ENCODE data around the gene RASL11B. TPM values are rescaled to one million over a fixed set of nuclear protein-coding genes. Genes with fewer than 3 reads are reported as not detected.

RASL11B gene
- total RNA-seq, 1 donor from 2014 or later: 4.1 TPM

DNA sequence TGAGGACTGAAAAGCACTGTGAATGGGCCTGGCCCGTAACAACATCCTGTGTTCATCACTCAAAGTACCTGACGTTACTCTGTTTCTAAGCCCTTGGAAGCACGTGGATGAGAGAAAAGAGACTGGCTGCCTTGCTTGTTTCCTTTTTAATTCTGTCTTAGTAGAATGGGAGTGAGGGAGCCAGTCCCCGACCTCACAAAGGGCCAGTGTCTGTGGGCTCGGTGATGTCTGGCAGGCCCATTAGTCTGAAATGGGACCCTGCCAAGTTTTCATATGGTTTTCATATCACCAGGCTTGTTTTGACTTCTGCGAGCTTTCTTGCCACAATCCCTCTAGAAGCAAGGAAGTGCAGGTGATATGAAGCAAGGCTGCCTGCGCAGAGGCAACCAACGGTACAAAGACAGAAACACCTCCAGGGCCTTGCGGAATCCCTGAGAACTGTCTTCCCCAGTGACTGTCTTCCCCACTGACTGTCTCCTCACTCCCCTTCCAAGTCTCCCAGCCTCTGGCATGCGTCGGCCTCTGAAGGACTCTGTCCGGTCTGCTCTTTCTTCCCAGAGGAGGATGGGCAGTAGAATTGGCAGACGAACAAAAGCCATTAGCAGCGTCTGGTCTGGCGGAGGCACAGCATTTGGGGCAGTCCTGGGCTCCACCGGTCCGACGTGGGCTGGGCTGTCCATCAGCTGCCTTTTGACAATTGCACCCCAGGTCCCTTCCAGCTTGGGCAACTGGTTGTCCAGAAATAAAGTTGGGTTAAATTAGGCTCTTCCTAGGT is 20.2 kb upstream of the RASL11B start:
- DNase-seq: peak; percentile 49
- intact Hi-C loops (cut with micrococcal nuclease): no loop called here
- ATAC-seq: peak; percentile 61

DNA sequence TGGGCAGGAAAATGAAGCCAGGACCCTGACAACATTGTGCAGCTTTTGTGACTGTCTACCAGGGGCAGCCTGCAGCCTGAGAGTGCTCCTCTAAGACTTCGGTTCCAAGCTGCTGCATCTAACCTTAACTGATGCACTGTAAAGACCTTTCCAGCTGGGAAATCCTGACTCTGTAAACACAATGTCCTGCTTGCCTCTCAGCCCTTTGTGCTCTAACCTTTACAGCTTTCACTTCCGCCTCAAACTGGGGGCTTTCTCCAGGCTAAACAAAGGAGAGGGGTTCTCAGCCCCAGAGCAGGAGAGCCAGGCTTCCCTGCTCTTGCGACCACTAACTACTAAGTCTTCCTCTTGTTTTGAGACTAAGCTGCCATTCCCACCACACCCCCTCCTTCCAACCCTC is 19.3 kb upstream of the RASL11B start:
- intact Hi-C loops (cut with micrococcal nuclease): no loop called here
- ATAC-seq: no peak
- no peak for DNase-seq

DNA sequence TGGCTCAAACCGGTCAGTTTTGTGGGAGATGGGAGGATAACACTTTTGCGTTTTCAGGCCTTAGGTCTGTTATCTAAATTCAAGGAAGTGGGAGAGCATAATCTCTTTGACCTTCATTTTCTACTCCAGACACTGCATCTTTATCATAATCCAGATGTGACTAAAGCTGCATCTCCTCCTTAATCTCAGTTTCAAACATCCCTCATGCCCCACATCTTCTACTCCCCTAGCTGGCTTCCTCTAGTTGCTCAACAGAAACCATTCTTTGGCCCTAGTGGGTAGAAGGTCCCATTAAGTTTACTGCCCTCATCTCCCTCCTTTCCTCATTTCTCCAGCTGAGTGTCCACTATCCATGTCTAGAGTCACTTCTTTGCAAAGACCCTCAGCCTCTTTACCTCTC is 18.8 kb upstream of the RASL11B start:
- intact Hi-C loops (cut with micrococcal nuclease): no loop called here
- ATAC-seq (no peak), DNase-seq (no peak)

DNA sequence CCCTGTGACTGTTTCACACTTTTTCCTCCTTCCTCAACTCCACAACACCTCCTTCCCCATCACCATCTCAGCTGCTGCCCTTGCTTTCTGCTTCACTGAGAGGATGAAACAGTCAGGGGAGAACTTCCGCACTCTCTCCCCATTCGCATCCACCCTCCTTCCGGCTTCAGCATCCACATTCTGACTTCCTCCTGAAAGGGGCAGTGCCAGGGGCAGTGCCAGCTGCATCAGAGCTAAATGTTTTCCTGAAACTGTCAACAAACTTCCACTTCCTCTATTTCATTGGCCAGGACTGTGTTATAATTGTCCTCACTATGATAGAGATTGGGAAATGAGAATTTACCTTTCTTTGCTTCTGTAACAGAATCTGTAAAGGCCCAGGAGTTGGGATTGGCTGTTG is 18.2 kb upstream of the RASL11B start:
- intact Hi-C loops (cut with micrococcal nuclease): no loop called here
- peak; percentile 48 for DNase-seq
- ATAC-seq: peak; percentile 23

DNA sequence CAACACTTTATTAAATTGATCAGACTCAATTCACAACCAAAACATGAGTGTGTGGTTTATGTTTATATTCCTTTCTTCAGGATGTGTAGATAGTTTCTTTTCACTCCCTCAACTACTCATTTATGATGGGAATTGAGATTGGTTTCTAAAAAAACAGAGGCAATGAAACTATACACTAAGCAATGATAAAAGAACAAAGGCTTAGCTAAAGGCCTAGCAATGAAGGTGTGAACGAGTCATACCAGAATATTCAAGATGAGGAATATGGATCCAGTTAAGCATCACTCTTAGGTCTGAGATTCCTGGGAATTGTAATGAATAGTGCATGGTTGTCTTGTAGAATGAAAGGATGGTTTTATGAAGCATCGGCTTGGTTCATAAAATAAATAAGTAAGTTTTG is 17.5 kb upstream of the RASL11B start:
- intact Hi-C loops (cut with micrococcal nuclease): no loop called here
- ATAC-seq (no peak), DNase-seq (no peak)

DNA sequence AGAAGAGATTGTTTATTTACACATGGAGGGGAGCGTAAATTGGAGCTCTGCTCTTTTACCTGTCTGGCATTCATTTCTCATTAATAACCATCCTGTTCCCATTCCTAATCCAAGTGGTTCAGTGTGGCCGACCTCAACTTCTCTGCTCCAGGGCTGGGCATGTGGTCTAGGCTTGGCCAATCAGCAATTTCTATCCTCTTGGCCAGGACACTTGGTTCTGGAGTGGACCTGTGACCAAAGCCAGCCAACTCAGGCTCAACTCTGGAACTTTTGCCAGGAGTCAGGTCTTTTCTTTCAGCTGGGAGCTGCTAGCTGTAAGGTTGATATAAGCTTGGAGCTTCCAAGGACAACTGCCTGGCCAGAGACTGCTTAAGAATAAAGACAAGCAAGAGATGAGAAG is 15.6 kb upstream of the RASL11B start:
- intact Hi-C loops (cut with micrococcal nuclease): no loop called here
- DNase-seq: peak; percentile 48

DNA sequence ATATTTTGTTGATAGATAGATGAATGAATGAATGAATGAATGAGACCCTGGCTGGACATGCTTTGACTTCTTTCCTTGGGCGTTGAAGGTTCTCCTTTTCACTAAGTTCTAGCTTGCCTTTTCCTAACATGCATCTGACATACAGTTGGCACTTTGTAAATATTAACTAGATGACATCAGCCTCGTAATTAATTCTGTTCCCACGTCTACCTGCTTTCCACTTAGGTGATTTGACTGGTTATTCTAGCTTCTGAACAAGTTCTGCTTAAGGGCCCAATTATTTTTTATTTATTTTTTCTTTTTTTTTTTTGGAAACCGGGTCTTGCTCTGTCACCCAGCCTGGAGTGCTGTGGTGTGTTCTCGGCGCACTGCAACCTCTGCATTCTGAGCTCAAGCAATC is 13.9 kb upstream of the RASL11B start:
- ATAC-seq (no peak), DNase-seq (no peak)
- intact Hi-C loops (cut with micrococcal nuclease): no loop called here

More for the DNA sequence above, 15.6 kb upstream of the RASL11B start:
- ATAC-seq: peak; percentile 86

DNA sequence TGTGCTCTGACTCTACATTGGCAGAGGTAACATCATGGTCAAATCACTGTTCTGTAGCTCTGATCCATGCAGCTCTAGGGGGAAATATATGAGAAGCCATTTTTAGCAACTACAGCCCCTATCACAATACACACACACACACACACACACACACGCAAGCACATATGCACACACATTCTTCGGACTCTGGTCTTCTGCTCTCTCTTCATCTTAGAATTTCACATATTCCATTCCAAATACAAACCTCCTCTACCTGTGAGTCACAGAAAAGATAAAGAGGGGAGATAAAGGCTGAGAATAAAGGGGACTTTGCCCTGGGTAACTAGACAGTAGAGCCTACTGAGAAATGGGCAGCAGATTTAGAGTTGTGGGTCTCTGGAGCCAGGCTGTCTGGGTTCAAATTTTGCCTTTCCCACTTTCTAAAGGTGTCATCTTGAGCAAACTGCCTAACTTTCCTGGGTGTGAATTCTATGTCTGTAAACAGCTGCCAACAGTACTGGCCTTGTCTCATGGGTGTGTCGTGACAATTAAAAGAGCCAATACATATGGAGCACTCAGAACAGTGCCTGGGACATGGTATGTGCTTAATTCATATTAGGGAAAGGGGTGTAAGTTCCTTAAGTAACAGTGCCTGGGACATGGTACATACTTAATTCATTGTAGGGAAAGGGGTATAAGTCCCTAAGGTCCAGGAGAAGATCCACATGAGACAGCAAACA is 11.6 kb upstream of the RASL11B start:
- intact Hi-C loops (cut with micrococcal nuclease): no loop called here
- ATAC-seq (no peak), DNase-seq (no peak)

DNA sequence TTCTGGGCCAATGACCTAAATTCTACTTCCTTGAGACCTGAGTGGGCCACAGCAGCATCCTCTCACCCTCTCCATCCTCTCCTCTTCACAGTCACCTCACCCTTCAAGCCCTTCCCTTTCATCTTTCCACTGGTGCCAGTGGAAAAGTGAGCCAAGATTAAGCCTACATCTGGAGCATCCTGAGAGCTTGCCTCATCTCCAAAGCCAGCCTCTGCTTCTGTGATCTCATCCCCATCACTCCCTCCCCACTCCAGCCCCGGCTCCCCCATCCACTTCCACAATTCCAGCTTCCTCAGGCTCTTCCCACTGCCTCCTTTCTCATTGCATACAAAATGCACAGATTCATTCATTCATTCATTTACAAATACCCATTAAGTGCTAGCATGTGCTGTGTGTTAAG is 10.1 kb upstream of the RASL11B start:
- intact Hi-C loops (cut with micrococcal nuclease): no loop called here
- DNase-seq: no peak
- ATAC-seq: no peak

DNA sequence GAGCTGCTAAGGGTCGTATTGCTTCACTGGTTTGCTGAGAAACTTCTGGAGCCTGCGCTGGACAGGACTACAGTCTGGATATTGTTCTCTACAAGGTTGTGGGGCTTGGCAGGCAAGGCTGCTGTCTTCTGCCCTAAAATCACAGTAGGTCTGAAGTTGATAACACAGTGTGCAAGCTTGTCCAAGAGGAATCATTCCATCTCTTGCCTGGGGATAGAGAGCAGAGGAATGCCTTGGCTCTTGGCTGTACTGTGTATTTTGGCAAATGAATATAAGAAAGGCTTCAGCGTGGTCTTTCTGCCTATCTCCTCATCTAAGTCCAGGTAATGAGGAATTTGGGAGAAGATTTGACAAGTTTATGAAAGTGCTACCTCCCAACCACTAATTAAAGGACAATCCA is 9.4 kb upstream of the RASL11B start:
- DNase-seq (no peak), ATAC-seq (peak; percentile 46)
- intact Hi-C loops (cut with micrococcal nuclease): no loop called here

DNA sequence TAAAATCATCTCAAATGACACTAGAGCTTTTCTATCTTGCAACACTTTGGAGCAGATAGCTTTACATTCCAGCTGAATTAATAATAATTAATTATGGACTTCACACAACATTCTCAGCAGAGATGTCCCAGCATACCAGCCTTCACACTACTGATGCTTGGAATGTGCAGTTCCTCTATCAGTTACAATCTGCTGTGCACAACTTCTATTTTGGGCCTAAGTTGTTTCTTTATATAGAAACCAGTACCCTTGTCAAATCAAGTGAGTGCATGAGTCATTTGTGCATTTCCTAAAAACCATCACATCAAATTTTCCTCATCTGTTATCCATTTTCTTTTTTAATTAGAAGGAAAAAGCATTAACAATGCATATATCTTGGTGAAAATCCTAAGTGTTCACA is 8.8 kb upstream of the RASL11B start:
- intact Hi-C loops (cut with micrococcal nuclease): no loop called here
- ATAC-seq (peak; percentile 63), DNase-seq (no peak)

DNA sequence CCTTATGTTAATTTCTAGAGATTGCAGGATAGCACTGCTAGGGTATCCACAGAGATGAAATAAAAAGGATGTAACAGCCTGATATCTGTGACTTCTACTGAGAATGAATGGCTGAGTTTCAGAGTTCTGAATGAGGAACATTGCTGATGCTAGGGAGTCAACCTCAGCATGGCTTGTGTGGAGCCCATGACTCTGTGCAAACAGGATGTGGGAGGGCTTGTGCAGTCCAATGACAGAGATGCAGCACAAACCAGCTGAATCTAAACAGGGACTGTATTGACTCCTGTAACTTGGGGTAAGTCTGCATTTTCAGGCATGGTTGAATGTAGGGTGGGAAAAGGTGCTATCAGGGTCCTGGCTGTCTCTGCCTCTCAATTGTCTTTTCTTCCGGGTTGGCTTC is 5.3 kb upstream of the RASL11B start:
- intact Hi-C loops (cut with micrococcal nuclease): no loop called here
- ATAC-seq (no peak), DNase-seq (no peak)

DNA sequence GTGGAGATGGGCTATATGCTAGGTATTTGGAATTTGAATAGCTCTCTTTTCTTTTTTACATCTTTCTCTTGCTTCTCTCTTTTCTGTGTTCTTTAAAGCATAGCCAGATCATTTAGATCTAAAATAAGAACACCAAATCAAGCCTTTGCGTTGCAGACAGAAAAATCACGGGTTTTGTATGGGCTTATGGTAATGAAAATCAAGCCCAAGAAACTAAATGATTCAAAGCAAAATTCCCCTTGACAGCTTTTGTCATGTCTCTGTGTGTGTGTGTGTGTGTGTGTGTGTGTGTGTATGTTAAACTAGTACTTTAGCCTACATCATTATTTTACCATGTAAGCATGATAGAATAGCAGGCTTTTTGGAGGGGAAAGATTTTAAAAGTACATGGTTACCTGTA is 1.8 kb upstream of the RASL11B start:
- ATAC-seq (no peak), DNase-seq (no peak)
- intact Hi-C loops (cut with micrococcal nuclease): no loop called here

DNA sequence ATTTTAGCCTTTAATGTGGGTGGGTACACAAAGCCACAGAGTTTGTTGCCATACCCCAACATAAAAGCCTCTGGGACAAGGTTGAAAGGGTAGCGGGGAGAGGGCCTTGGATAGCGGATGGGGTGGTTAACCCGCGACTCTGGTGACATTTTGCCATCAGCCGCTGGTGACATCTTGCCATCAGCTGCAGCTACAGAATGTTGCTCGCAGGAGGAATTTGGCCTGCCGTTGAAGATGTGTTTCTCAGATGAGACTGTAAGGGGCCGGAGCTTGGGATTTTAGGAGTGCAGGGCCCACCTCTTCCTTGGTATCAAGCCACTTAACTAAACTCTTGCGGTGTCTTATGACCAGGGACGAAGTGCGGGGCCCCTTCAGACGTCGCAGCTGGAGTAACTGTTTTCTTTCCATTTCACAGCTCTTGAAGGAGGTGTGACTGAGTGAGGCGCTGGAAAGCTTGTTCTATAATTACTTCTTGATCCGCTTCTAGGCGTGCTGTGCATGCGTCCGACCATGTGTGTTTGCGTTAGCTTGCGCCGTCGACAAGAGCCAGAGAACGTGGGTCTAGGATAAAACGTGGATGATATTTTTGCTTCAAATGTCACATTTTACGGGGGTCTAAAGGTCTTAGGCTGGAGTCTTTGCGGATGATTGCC is 820 bp upstream of the RASL11B start:
- intact Hi-C loops (cut with micrococcal nuclease): no loop called here
- ATAC-seq (peak; percentile 12), DNase-seq (no peak)

DNA sequence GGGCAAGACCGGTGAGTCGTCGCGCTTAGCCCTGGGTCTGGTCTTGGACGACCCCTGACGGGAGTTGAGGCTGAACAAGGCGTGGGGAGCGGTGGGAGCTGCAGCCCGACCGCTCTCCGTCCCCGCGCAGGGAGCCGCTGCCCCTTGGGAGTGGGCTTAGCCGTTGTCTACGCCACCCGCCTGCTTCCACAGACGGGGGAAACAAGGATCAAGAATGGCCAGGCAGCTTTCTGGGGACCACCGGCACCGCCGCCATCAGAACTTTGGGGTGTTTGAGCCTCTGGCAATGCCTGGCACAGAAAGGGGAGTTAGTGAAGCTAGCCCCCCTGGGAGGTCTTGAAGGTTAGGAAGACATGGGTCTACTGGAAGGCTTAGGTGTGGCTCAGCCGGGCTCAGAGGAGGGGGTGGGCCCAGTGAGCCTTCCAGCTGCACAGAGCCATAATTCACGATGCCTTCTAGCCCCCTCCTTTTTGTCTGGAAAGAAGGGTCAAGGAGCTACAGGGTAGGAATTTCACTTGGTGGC is 583 bp downstream of the RASL11B start:
- intact Hi-C loops (cut with micrococcal nuclease): no loop called here
- ATAC-seq (peak; percentile 12), DNase-seq (no peak)

DNA sequence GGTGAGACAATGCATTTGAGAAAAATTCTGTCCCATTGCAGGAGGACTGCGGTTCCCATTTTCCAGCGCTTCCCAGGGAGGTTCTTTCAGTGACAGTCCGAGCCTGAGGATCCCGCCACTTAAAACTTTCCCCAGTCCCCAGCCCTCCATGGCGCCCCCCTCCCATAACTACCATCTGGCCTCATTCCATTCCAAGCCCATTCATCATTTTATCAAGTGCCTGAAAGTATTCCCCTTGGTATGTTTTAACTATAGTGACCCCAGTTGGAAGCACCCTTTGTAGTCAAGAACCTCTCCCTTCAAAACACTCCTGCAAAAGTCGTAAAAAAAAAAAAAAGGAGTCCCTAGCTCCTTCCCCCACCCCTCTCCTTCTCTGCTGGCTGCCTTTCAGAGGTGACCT is 1.2 kb downstream of the RASL11B start:
- no peak for DNase-seq
- ATAC-seq: no peak
- intact Hi-C loops (cut with micrococcal nuclease): no loop called here

DNA sequence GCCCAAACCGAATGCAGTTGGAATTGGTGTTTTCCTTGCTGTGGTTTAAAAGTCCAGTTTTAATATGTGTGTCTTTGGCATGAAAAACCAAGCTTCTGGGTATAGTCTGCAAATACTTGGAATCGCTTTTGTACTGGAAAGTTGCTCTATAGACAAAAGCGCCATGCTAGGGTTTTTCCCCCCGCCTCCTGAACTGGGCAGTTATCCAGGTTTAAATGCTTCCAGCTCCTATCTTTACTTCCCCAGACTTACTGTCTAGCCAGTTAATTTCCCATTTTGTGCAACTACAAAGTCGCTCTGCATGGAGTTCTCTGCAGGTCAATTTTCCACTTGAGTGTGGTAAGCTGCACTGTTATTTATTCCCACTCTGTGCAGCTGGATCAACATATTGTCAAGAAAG is 2.7 kb downstream of the RASL11B start:
- intact Hi-C loops (cut with micrococcal nuclease): no loop called here
- no peak for DNase-seq
- no peak for ATAC-seq

DNA sequence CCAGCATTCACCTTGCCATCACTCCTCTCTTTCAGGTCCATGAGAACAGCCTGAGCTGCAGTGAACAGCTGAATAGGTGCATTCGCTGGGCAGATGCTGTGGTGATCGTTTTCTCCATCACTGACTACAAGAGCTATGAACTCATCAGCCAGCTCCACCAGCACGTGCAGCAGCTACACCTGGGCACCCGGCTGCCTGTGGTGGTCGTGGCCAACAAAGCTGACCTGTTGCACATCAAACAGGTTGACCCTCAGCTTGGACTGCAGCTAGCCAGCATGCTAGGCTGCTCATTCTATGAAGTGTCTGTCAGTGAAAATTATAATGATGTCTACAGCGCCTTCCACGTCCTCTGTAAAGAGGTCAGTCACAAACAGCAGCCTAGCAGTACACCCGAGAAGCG is 3.2 kb downstream of the RASL11B start:
- intact Hi-C loops (cut with micrococcal nuclease): no loop called here
- no peak for ATAC-seq
- no peak for DNase-seq

DNA sequence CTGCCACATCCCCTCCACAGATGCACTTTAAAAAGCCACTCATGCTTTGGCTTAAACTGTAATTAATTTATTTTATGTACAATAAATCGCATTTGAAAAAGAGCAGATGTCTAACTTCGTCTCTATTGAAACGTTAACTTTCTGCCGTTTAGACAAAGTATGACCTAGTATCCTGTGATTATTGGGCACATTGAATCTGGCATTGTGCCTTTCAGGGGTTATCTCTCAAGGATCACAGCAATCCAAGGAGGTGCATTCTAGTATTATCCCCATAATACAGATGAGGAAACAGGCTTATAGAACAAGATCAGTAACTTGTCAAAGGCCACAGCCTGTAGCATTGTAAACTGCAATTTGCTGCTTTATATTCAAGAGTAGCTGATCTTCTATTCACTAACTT is 4.6 kb downstream of the RASL11B start:
- ATAC-seq (no peak), DNase-seq (no peak)
- intact Hi-C loops (cut with micrococcal nuclease): no loop called here

DNA sequence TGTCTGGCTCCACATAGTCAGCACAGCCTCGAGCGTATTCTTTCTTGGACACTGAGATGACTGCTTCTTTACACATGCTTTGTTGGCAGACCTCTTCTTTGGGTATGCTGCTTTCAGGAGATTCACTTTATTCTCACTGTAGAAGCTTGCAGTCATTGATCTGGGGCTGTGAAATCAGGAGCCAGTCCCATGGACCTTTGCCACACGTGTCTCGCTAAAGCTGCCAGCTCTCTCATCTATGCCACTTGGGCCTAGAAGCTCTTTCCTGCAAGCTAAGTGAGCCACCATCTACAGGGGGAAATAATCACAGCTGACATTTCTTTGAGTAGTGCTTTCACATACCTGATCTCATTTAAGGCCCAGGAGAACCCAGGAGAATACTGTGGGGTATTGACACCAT is 5.0 kb downstream of the RASL11B start:
- no peak for ATAC-seq
- intact Hi-C loops (cut with micrococcal nuclease): no loop called here
- no peak for DNase-seq
